Measurements from ENCODE around the gene PHKG2. TPM values are rescaled to one million over a fixed set of nuclear protein-coding genes. Genes with fewer than 3 reads are reported as not detected.

Gene PHKG2
- polyA plus RNA-seq, 1 experiment: 21.7 TPM

DNA sequence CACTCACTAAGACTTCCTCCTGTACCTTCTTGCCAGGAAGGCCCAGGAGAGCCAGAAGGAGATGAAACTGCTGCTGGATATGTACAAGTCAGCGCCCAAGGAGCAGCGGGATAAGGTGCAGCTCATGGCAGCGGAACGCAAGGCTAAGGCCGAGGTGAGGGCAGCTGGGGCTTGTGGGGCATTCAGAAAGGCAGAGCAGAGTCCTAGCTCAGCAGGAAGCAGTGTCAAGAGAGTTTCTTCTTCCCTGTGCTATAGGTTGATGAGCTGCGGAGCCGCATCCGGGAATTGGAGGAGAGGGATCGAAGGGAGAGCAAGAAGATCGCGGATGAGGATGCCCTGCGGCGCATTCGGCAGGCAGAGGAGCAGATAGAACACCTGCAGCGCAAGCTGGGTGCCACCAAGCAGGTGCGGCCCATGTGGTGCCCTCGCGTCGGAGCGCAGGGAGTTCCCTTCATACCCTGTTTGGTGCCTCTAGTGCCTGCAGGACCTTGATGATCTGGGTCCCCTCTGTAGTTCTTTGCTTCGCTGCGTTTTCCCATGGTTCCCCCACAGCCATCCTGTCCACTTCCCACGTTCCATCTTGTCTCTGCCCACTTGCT lies 20.5 kb downstream of the PHKG2 start:
- TF ChIP-seq, protein P1, sequence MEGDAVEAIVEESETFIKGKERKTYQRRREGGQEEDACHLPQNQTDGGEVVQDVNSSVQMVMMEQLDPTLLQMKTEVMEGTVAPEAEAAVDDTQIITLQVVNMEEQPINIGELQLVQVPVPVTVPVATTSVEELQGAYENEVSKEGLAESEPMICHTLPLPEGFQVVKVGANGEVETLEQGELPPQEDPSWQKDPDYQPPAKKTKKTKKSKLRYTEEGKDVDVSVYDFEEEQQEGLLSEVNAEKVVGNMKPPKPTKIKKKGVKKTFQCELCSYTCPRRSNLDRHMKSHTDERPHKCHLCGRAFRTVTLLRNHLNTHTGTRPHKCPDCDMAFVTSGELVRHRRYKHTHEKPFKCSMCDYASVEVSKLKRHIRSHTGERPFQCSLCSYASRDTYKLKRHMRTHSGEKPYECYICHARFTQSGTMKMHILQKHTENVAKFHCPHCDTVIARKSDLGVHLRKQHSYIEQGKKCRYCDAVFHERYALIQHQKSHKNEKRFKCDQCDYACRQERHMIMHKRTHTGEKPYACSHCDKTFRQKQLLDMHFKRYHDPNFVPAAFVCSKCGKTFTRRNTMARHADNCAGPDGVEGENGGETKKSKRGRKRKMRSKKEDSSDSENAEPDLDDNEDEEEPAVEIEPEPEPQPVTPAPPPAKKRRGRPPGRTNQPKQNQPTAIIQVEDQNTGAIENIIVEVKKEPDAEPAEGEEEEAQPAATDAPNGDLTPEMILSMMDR (IDR thresholded peaks at IDR 0.05; ENCODE audit: low read depth, low read length): no peak
- Histone ChIP-seq H3K4me3 (ENCODE audit: low read depth, low read length) (no peak overlapping the region), H3K9me3 (ENCODE audit: control insufficient read depth, insufficient read depth, low read length) (no peaks in the 10 kb centered on the region; the same call in 1 of the 2 replicates), H3K27me3 (ENCODE audit: control insufficient read depth, insufficient read depth, low read length) (no peaks in the 10 kb centered on the region), H3K27ac (ENCODE audit: low read depth, low read length) (no peak overlapping the region)
- ChIA-PET CTCF (no interaction called here), POLR2A (interaction anchor here (1.5 kb wide), 1 partner anchor 9 kb away, joined by 3 read pairs; no protein-coding TSS in a partner anchor)
- no peak for DNase-seq (ENCODE audit: low read depth, low spot score)

DNA sequence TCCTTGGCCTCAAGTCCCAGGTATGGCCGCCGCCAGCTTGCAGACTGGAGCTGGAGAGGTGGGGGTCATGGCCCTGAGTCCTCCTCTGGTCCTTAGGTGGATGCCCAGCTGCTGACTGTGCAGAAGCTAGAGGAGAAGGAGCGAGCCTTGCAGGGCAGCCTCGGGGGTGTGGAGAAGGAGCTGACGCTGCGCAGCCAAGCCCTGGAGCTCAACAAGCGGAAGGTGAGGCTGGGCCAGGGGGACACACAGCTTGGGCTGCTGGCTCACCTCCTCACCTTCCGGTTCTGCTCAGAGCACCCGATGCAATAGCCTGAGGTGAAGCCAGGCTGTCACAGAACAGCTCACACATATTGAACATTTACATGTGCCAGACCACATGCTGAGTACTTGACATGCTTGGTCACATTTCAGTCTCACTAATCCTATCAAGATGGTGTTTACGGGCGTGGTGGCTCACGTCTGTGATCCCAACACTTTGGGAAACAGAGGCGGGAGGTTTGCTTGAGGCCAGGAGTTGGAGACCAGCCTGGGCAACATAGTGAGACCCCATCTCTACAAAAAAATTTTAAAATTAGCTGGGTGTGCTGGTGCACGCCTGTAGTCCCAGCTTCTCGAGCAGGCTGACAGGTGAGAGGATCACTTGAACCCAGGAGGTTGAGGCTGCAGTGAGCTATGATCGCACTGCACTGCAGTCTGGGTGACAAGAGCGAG lies 21.3 kb downstream of the PHKG2 start:
- no peaks in the 10 kb centered on the region; the same call in 1 of the 2 replicates for H3K9me3 ChIP-seq (ENCODE audit: control insufficient read depth, insufficient read depth, low read length)
- DNase-seq (ENCODE audit: low read depth, low spot score): no peak
- H3K4me3 ChIP-seq (ENCODE audit: low read depth, low read length): no peak overlapping the region
- TF ChIP-seq, protein P1 (IDR thresholded peaks at IDR 0.05; ENCODE audit: low read depth, low read length): no peak
- CTCF ChIA-PET: no interaction called here
- POLR2A ChIA-PET: interaction anchor here (0.6 to 1.5 kb wide), 3 partner anchors 8 to 18 kb away, joined by 3 to 5 read pairs (median 3); partner anchors contain the start of gene ZNF629
- H3K27me3 ChIP-seq (ENCODE audit: control insufficient read depth, insufficient read depth, low read length): no peaks in the 10 kb centered on the region
- H3K27ac ChIP-seq (ENCODE audit: low read depth, low read length): no peak overlapping the region

DNA sequence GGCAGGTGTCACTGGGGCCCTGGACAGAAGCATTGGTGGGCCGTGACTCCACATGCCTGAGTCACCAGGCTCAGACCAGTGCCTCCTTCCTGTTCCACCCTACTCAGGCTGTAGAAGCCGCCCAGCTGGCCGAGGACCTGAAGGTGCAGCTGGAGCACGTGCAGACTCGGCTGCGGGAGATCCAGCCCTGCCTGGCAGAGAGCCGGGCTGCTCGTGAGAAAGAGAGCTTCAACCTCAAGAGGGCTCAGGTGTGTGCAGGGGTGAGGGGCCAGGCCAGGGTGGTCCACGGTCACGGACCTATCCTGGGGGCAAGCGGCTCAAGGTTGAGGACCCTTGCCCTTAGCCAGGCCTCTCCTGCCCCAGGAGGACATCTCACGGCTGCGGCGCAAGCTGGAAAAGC lies 23.5 kb downstream of the PHKG2 start:
- H3K27ac ChIP-seq (ENCODE audit: low read depth, low read length): no peak overlapping the region
- ChIA-PET POLR2A (no interaction called here), CTCF (interaction anchor here (1.4 kb wide), 1 partner anchor 42 kb away, joined by 3 read pairs; no protein-coding TSS in a partner anchor)
- H3K9me3 ChIP-seq (ENCODE audit: control insufficient read depth, insufficient read depth, low read length): no peaks in the 10 kb centered on the region; the same call in 1 of the 2 replicates
- no peaks in the 10 kb centered on the region for H3K27me3 ChIP-seq (ENCODE audit: control insufficient read depth, insufficient read depth, low read length)
- H3K4me3 ChIP-seq (ENCODE audit: low read depth, low read length): no peak overlapping the region
- TF ChIP-seq, protein P1 (IDR thresholded peaks at IDR 0.05; ENCODE audit: low read depth, low read length): no peak
- no peak for DNase-seq (ENCODE audit: low read depth, low spot score)

DNA sequence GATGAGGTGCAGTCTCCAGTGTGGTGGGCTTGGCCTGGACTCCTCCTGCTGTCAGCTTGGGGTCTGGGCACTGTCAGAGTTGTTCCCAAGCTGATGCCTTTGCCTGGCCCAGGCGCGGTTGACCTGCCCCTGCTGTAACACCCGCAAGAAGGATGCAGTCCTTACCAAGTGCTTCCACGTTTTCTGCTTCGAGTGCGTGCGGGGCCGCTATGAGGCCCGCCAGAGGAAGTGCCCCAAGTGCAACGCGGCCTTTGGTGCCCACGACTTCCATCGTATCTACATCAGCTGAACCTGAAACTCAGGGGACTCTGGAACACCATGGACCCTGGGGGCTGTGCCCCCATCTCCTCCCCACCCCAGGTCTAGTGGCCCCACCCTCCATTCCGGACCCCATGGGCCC lies 25.6 kb downstream of the PHKG2 start:
- TF ChIP-seq, protein P1 (IDR thresholded peaks at IDR 0.05; ENCODE audit: low read depth, low read length): no peak
- ChIA-PET POLR2A (interaction anchor here (1.1 kb wide), 1 partner anchor 10 kb away, joined by 3 read pairs; no protein-coding TSS in a partner anchor), CTCF (no interaction called here)
- no peaks in the 10 kb centered on the region for H3K27me3 ChIP-seq (ENCODE audit: control insufficient read depth, insufficient read depth, low read length)
- DNase-seq (ENCODE audit: low read depth, low spot score): no peak
- no peaks in the 10 kb centered on the region; the same call in 1 of the 2 replicates for H3K9me3 ChIP-seq (ENCODE audit: control insufficient read depth, insufficient read depth, low read length)
- no peak overlapping the region for H3K4me3 ChIP-seq (ENCODE audit: low read depth, low read length)
- H3K27ac ChIP-seq (ENCODE audit: low read depth, low read length): no peak overlapping the region
